ENCODE data around the gene SIDT2.
"Not testable (repeated sequence)": the region's sequence is repeated elsewhere in the genome, so short reads cannot be mapped to it uniquely, and the experiment has no call there.

The SIDT2 gene

GRCh38 chr11:117178210-117179034 is at the start of gene SIDT2:
Gene SIDT2 (plus strand): TSS chr11:117178743. CDS start chr11:117179264, 521 bp downstream.
- peak; percentile 76 for DNase-seq (ENCODE audit: low read depth)

DNA sequence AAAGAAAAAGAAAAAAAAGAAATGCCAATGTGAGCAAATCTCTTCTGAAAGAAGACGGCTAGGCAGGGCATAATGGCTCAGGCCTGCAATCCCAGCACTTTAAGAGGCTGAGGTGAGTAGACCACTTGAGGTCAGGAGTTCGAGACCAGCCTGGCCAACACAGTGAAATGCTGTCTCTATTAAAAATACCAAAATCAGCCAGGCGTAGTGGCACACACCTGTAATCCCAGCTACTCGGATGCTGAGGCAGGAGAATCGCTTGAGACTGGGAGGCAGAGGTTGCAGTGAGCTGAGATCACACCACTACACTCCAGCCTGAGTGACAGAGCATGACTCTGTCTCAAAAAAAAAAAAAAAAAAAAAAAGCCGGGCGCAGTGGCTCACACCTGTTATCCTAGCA is 48.1 kb upstream of the SIDT2 start:
- DNase-seq (ENCODE audit: low read depth), result not testable (repeated sequence)

DNA sequence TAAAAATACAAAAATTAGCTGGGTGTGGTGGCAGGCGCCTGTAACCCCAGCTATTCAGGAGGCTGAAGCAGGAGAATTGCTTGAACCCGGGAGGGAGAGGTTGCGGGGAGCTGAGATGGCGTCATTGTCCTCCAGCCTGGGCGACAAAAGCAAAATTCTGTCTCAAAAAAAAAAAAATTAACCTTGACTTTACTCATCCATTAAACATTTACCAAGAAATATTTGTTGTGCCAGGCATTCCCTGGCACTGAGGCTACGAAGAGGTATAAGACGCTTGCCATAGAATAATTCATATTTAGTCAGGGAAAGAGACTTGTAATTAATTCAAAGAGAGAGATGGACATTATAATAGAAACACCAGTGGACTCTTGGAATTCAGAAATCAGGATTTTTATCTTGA is 47.7 kb upstream of the SIDT2 start:
- no peak for DNase-seq (ENCODE audit: low read depth)

GRCh38 chr11:117134431-117134830 is 44.1 kb upstream of the SIDT2 start:
- DNase-seq (ENCODE audit: low read depth), result no peak

GRCh38 chr11:117134979-117135378 is 43.6 kb upstream of the SIDT2 start:
- DNase-seq (ENCODE audit: low read depth), result not testable (repeated sequence)

- not testable (repeated sequence) for DNase-seq (ENCODE audit: low read depth)
These were observed 41.1 kb upstream of the SIDT2 start for GRCh38 chr11:117137223-117138086.

DNA sequence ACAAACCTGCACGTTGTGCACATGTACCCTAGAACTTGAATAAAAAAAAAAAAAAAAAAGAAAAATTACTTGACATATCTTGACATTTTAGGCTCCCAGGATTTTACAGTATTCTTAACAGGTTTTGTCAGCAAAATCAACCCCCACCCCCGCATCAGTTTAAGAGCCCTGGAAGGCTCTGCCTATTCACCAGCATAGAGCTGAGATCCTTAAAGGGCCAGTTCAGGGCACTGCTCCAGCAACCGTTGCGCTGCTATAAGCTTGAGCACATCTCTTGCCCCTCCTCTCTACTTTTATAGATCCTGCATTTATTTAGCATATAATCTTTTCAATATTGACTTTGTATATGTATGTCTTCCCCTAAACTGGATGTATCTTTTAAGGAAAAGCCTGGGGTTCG is 35.2 kb upstream of the SIDT2 start:
- DNase-seq (ENCODE audit: low read depth), result no peak

DNA sequence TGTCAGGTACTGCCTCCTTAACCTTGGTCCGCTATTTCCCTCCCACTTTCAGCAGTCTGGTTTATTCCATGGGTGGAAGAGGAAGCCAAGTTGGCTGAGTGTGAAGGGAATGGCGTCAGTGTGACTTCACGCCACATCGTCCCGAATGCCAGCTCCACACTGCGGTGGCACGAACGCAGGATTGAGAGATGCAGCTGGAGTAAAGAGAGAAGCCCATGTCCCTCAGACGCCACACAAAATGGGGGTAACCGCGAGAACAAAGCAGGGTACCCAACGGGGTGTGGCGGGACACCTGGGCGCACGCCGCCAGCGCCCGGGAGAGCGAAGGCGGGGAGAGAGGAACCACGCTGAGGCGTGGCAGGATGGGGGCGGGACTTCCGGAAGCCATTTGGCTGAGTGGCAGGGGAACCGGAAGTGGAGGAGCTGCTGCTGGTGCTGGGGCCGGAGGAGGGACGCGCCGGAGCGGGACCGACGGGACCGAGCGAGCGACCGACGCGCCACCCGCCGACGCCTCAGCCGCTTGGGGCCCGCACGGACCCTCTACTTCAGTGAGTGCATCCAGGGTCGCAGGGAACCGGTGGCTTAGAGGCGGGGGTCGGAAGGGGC is 34.6 kb upstream of the SIDT2 start, which contains the start of gene PAFAH1B2:
TSS of gene PAFAH1B2 (plus strand) at position 417 of the 606 bp plus-strand sequence. CDS start 8,161 bp downstream, outside the sequence.
- DNase-seq (ENCODE audit: low read depth), result peak; percentile 92

DNA sequence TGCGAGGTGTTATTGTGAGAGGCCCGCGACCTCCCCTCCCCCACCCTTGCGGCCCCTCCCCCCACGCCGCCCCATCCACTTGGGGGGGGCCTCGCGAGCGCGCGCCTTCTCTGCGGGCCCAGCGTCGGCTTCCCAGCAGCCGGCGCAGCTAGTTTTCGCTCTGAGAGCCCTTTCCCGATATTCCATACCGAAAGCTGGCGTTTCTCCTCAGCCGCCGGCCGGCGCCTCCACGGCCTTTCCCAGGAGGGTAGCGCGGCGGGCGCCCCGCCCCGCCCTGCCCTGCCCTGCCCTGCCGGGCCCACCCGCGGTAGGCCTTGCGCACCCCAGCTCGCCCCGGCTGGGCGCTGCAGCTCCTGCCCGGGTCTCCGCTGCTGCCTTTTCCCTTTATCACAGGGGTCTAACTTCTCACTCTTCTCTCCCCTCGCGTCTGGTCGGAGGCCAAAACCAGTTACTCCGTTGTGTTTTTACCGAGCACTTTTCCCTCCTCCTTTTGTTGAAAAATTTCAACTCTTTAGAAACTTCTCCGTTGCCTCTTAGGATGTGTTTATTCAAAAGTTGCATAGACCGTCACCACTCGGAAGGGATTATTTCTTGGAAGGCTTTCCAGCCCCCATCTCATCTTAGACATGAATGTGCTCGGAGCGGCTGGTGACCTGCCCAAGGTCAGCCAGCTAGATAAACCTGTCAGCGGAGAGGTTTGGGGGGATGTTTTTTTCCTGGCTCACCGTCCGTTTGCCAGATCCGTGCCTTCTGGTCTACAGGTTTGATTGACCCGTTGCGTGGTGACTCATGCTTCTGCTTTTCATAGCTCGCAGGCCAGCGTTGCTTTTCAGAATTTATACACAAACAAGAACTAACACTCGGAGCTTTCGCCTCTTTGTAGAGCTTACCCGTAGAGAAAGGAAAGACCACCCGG is 33.8 kb upstream of the SIDT2 start:
- DNase-seq (ENCODE audit: low read depth), result no peak

GRCh38 chr11:117145393-117145761 is 33.2 kb upstream of the SIDT2 start:
- DNase-seq (ENCODE audit: low read depth), result no peak

DNA sequence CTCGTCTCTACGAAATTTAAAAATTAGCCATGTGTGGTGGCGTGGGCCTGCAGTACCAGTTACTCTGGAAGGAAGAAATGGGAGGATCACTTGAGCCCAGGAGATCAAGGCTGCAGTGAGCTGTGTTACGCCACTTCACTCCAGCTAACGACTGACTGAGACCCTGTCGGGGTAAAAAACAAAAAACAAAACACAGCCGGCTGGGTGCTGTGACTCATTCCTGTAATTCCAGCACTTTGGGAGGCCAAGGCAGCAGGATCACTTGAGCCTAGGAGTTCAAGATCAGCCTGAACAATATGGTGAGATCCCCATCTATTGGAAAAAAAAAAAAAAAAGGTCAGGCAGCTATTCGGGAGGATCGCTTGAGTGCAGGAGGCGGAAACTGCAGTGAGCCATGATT is 32.0 kb upstream of the SIDT2 start:
- no peak for DNase-seq (ENCODE audit: low read depth)

DNA sequence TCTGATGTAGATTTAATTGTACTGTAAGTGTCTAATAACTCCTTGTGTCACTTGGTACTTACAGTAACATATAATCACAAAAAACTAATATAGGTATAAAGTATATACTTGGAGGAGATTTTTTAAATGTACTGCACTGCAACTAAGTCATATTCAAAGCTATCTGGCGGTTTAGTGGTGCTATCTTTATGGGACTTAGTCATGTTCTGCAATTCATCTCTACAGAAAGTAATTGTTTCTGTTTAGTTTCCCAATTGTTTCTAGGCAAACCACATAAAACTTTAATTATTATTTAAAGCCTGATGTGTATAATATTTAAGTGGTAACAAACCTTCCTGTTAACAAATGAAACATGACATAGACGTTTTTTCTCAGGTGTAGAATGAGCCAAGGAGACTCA is 26.5 kb upstream of the SIDT2 start:
- DNase-seq (ENCODE audit: low read depth), result no peak

GRCh38 chr11:117154468-117154867 is 24.1 kb upstream of the SIDT2 start:
- DNase-seq (ENCODE audit: low read depth), result no peak

DNA sequence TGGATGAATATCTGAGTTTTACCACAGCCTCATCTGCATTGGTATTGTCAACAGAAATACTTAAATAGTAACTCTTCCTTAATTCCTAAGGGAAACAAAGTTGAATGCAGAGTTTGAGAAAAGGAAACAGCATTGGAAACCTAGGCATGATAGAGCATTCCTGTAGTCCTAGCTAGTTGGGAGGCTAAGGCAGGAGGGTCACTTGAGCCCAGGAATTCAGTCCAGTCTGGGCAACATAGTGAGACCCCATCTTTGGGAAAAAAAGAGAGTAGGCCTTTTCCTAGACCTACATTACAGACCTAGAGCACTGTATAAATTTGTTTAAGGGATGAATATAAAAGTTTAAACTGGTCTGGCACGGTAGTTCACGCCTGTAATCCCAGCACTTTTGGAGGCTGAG is 21.0 kb upstream of the SIDT2 start:
- no peak for DNase-seq (ENCODE audit: low read depth)

- DNase-seq (ENCODE audit: low read depth), result no peak
These were observed 18.7 kb upstream of the SIDT2 start for GRCh38 chr11:117159892-117160291.

DNA sequence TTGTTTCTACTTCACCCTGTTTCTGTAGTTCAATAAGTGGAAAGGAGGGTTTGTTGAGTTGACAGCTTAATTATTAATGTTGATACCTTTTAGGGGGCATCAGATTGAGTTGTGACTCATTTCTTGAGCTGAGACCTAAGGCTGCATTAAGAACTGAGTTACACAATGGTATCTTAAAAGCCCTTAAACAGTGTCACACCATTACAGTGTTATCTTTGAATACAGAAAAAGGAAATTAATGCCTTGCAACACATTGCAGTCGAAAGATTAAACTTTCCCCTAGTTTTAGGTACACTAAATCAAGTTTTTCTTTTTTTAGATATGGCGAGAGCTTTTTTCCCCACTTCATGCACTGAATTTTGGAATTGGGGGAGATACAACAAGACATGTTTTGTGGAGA is 17.7 kb upstream of the SIDT2 start:
- no peak for DNase-seq (ENCODE audit: low read depth)

DNA sequence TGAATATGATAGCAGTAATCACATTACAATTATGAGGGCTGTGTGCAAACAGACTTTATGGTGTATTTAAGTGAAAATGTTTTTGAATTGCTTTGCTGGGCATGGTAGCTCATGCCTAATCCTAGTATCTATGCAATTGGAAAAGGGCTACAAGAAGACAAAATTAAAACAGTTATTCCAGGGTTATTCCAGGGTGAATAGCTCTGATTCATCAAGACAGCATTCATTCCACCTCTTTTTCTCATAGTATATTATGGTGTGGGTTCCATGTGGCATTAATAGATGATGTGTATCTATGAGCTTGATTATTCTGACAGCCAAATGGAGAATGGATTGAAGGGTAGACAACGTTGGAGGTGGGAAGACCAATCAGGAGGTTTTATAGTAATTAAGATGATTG is 12.1 kb upstream of the SIDT2 start:
- DNase-seq (ENCODE audit: low read depth), result no peak

DNA sequence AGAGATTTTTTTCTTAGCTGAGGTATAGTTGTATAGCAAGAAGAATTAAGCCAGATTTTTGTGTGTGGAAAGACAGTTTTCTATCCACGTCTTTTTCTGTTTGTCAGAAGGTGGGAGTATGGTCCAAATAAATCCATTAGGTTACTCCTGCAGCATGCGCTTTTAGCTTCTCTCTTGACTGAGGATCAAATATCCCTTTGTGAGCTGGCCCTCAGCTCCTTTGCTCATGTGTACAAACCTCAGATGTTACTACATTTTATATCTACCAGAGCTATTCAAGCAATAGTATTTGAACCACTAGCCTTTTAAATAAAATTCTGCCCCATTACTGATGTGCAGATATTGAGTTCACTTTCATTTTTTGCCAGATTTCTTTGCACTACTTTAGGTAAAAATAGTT is 8.8 kb upstream of the SIDT2 start:
- DNase-seq (ENCODE audit: low read depth), result no peak

- DNase-seq (ENCODE audit: low read depth), result no peak
These were observed 8.3 kb upstream of the SIDT2 start for GRCh38 chr11:117170210-117170609.

- DNase-seq (ENCODE audit: low read depth), result no peak
These were observed 7.5 kb upstream of the SIDT2 start for GRCh38 chr11:117171007-117171403.

- DNase-seq (ENCODE audit: low read depth), result no peak
These were observed 7.0 kb upstream of the SIDT2 start for GRCh38 chr11:117171404-117172061.
